Fibroblast of pulmonary artery (primary cell): ENCODE measurements around the gene TTC7B.
"Not testable (repeated sequence)": the region's sequence is repeated elsewhere in the genome, so short reads cannot be mapped to it uniquely, and the experiment has no call there.

Source experiments
- DNase-seq: peaks from one replicate; pipeline ENCODE4 v3.0.0-alpha.2; 2010; ENCODE audit warnings: low read depth
- H3K4me3 ChIP-seq: replicated peaks from 2 replicates; pipeline ENCODE4 v1.5.1; 2011; ENCODE audit warnings: low read depth, mild to moderate bottlenecking, control low read depth, low read length, moderate library complexity
- TF ChIP-seq, protein P1 (sequence below): IDR thresholded peaks from 2 replicates; pipeline ENCODE4 v1.5.1; 2011; ENCODE audit warnings: mild to moderate bottlenecking, control low read depth, low read length, inconsistent platforms; ENCODE audit errors: missing control alignments

TTC7B gene

DNA sequence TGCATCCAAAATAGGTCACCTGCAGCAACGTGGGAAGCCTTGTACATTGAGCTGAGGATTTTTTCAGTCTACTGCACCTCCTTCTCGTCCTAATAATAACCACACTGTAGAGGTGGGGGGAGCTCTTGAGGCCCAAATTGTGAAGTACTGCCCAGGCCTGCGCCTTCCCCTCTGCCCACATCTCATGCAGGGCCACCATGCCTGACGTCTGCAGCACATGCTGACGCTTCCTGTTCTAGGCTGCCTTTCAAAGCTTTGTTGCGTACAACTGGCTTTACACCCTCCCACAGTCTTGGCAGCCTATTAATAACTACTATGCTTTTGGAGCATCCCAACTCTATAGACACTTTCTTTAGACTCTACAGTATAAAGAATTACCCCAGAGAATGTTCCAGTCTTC, 26.5 kb upstream of the TTC7B start:
- DNase-seq: peak; percentile 17
- no peak overlapping the region for H3K4me3 ChIP-seq
- TF ChIP-seq, protein P1, sequence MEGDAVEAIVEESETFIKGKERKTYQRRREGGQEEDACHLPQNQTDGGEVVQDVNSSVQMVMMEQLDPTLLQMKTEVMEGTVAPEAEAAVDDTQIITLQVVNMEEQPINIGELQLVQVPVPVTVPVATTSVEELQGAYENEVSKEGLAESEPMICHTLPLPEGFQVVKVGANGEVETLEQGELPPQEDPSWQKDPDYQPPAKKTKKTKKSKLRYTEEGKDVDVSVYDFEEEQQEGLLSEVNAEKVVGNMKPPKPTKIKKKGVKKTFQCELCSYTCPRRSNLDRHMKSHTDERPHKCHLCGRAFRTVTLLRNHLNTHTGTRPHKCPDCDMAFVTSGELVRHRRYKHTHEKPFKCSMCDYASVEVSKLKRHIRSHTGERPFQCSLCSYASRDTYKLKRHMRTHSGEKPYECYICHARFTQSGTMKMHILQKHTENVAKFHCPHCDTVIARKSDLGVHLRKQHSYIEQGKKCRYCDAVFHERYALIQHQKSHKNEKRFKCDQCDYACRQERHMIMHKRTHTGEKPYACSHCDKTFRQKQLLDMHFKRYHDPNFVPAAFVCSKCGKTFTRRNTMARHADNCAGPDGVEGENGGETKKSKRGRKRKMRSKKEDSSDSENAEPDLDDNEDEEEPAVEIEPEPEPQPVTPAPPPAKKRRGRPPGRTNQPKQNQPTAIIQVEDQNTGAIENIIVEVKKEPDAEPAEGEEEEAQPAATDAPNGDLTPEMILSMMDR: no peak

DNA sequence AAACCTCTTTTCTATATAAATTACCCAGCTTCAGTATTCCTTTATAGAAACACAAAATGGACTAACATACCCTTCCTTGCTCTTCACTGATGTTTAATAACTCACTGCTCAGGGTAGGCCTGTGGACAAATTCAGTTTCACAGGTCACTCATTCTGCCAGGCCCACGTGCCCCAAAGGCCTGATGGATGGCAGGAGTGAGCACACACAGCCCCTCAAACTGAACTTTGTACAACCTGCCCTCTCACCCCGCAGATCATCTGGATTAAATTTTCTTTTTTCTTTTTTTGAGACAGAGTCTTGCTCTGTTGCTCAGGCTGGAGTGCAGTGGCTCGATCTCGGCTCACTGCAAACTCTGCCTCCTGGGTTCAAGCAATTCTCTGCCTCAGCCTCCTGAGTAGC, 24.4 kb upstream of the TTC7B start:
- H3K4me3 ChIP-seq: not testable (repeated sequence)

DNA sequence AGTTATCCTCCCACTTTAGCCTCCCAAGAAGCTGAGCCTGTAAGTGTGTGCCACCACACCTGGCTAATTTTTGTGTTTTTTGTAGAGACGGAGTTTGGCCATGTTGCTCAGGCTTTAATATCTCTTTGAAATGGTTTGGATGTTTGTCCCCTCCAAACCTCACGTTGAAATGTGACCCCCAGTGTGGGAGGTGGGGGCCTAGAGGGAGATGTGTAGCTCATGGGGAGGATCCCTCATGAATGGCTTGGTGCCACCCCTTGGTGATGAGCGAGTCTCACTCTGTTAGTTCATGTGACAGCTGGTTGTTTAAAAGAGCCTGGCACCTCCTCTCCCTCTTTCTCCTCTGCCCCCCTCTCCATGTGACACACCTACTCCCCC, 23.6 kb upstream of the TTC7B start:
- DNase-seq: no peak
- TF ChIP-seq, protein P1: no peak
- no peak overlapping the region for H3K4me3 ChIP-seq

More for the DNA sequence above, 24.4 kb upstream of the TTC7B start:
- DNase-seq: not testable (repeated sequence)

DNA sequence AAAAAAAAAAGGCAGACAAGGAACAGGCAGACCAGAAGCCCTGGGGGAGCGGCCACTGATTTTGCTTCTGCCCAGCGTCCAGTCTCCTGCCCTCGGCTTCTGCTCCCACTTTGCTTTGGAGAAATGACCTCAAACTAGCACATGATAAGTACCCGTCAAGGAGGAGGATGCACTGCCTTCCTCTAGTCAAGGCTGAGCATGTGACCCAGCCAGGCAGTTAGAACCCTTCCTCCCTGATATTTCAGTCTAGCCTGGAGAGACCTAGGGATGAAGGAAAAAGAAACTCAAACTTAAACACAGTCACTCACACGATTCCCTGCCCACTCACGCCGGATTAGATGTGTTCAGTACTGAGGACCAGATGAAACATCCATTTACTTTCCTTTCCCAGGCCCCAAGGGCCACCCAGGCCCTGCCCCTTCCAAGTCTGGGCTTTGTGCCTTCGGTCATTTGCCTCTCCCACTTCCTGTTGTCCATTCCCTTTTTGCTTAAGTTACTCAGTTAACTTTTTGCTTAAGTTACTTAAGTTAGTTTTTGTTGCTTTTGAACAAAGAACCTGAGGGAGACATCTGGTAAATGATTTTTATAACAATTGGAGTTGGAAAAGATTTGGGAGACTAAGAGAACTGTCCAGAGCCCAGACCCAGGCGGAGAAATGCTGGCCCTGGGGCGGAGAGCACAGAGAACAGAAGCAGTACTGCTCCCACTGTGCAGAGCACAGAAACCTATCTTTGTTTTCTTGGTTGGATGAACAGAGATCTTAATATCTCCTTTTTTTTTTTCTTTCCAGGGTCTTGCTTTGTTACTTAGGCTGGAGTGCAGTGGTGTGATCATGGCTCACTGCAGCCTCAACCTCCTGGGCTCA, 23.0 kb upstream of the TTC7B start:
- no peak overlapping the region for H3K4me3 ChIP-seq
- DNase-seq: peak; percentile 67
- TF ChIP-seq, protein P1: no peak

DNA sequence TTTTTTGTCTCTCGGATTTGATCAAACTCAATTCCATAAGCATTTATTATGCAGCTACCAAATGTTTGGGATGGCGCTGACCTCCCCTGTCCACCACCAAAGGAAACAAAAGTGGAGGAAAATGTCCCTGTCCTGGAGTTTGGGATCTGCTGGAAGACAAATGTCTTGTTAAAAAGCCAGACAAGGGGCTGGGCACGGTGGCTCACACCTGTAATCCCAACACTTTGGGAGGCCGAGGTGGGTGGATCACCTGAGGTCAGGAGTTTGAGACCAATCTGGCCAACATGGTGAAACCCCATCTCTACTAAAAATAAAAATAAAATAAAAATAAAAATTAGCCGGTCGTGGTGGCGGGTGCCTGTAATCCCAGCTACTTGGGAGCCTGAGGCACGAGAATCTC, 22.3 kb upstream of the TTC7B start:
- not testable (repeated sequence) for DNase-seq, H3K4me3 ChIP-seq

DNA sequence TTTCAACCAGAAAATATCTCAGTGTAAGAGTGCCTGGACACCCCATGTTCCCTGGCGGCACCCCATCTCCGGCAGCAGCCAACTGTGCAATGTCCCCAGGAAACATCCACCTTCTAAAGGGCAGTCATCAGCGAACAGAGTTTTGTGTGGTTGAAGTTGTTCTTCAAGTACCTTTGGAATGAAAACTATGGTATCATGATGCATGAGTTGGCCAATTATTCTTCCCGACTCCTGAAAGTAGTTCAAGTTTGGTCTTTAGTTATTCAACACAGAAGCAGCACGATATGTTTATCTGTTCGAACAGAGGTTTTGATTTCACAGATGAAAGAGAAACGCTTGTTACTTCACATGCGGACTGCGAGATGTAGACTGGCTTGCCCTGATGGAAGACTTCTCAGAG, 21.1 kb upstream of the TTC7B start:
- no peak overlapping the region for H3K4me3 ChIP-seq
- TF ChIP-seq, protein P1: no peak
- DNase-seq: no peak

DNA sequence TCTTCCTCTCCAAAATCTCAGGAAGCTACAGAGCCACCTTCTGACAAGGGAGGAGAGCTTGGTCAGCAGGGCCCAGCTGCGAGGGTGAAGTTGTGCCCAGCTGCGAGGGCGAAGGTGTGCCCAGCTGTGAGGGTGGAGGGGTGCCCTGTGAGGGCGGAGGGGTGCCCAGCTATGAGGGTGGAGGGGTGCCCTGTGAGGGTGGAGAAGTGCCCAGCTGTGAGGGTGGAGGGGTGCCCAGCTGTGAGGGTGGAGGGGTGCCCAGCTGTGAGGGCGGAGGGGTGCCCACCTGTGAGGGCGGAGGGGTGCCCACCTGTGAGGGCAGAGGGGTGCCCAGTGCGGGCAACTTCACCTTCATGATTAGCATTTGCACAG, 20.4 kb upstream of the TTC7B start:
- no peak for DNase-seq
- H3K4me3 ChIP-seq: no peak overlapping the region
- TF ChIP-seq, protein P1: no peak

DNA sequence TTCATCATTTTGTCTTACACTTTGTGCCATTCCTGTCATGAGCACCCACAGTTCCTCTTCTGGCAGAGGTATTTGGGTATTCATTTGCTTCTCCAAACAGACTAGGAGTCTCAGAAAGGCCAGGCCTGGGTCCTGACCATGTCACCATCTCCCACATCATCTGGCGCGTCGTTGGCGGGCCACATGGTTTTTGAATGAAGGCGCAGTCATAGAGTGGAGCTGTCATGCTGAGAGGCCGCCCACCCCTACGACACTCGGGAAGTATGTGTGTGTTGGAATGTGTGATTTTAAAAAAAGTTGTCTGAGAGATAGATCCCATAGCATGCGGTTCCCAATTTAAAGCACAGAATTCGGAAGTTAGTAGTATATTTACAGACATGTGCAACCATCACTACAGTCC, 15.6 kb upstream of the TTC7B start:
- H3K4me3 ChIP-seq: no peak overlapping the region
- DNase-seq: no peak
- TF ChIP-seq, protein P1: no peak
